Thymus (tissue), 11 donors: ENCODE data around the gene NR5A1. TPM values are rescaled to one million over a fixed set of nuclear protein-coding genes. Genes with fewer than 3 reads are reported as not detected.

Experiments
- DNase-seq, 9 donors: peaks; one replicate each; pipeline ENCODE4 v3.0.0-alpha.2; 2013; ENCODE audit warnings: low spot score in 9 of 9, low read depth in 6 of 9, missing footprints in 1 of 9
- H3K27ac ChIP-seq, 2 donors: one replicate each; pipeline ENCODE4 v1.5.1; 2013; ENCODE audit warnings: control low read depth in 1 of 2, low read depth in 1 of 2, low read length in 1 of 2, mild to moderate bottlenecking in 1 of 2, moderate library complexity in 1 of 2
- H3K27me3 ChIP-seq, 2 donors: one replicate each; pipeline ENCODE4 v1.5.1; 2013; ENCODE audit warnings: low read length in 1 of 2; ENCODE audit not compliant: control insufficient read depth in 2 of 2, insufficient read depth in 1 of 2
- H3K36me3 ChIP-seq, 2 donors: one replicate each; pipeline ENCODE4 v1.5.1; 2013; ENCODE audit warnings: low read length in 1 of 2, mild to moderate bottlenecking in 1 of 2, moderate library complexity in 1 of 2; ENCODE audit not compliant: control insufficient read depth in 2 of 2, insufficient read depth in 2 of 2
- H3K4me1 ChIP-seq, 2 donors: one replicate each; pipeline ENCODE4 v1.5.1; 2013; ENCODE audit warnings: low read length in 2 of 2; ENCODE audit not compliant: control insufficient read depth in 2 of 2, insufficient read depth in 2 of 2
- H3K4me3 ChIP-seq, 2 donors: one replicate each; pipeline ENCODE4 v1.5.1; 2013; ENCODE audit warnings: low read length in 2 of 2, control low read depth in 1 of 2, mild to moderate bottlenecking in 1 of 2
- H3K9me3 ChIP-seq, 2 donors: one replicate each; pipeline ENCODE4 v1.5.1; 2013; ENCODE audit warnings: low read length in 1 of 2, mild to moderate bottlenecking in 1 of 2; ENCODE audit not compliant: control insufficient read depth in 2 of 2, insufficient read depth in 1 of 2
- WGBS: extraction: QIAGEN DNeasy Blood & Tissue Kit; methylation state at CpG from one replicate; pipeline ENCODE4 v1.1.7; 2013; 5-methylcytosine and 5-hydroxymethylcytosine counted together
- polyA plus RNA-seq: library from polyadenylated mRNA; stranded (reverse); fragments of 200-250 nt; gene quantifications from one replicate; pipeline ENCODE4 v1.2.3, GENCODE V29; 2013
- total RNA-seq: library from RNA; stranded (reverse); fragments of 120-200 nt; gene quantifications from one replicate; pipeline ENCODE4 v1.2.4, GENCODE V29; 2013
- donor health status: healthy.

Gene NR5A1
- total and polyA plus RNA-seq, 2 donors: 0.46 to 0.52 TPM

DNA sequence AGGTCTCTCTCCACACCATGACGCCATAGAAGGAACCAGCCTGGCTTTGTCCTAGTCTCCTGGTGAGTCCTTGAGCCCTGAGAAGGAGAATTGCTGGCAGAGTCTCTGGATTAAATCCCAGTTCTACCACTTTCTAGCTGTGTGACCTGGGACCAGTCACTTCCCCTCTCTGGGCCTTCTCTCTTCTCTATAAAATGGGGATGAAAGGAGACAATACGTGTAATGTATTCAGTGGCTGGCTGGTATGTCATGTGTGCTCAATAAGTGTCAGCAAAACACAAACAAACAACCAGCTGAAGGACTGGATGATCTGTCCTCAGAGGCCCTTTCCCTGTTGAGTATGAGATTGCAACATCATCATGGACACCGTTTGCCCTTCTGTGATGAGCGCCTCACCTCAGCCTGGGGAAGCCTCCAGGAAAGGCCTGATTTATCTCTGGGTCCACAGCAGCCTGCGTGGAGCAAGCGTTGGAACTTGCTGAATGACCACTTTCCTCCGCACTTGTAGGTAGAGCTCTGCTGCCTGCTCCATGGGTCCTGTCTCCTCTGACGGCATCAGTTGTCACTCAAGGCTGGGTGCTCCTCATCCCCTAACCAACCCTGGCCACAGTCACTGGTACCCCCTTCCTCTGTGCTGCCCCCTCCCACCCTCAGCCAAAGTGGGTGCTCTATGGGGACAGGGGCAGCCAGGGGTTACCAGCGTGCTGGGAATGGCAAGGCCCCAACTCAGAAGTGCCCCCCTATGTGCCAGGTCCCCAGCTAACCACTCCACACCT lies 3.6 kb upstream of the NR5A1 start:
- peaks cover 0 to 10% of the 10 kb centered on the region in 2 donors for H3K4me1 ChIP-seq
- H3K4me3 ChIP-seq: no peak overlapping the region
- WGBS: 91% methylated on average over 9 of the region's 9 CpGs
- H3K9me3 ChIP-seq: no peaks in the 10 kb centered on the region
- DNase-seq: no peak
- no peak overlapping the region for H3K27ac ChIP-seq
- no peaks in the 10 kb centered on the region for H3K36me3 ChIP-seq
- peaks cover 8 to 22% of the 10 kb centered on the region in 2 donors for H3K27me3 ChIP-seq

DNA sequence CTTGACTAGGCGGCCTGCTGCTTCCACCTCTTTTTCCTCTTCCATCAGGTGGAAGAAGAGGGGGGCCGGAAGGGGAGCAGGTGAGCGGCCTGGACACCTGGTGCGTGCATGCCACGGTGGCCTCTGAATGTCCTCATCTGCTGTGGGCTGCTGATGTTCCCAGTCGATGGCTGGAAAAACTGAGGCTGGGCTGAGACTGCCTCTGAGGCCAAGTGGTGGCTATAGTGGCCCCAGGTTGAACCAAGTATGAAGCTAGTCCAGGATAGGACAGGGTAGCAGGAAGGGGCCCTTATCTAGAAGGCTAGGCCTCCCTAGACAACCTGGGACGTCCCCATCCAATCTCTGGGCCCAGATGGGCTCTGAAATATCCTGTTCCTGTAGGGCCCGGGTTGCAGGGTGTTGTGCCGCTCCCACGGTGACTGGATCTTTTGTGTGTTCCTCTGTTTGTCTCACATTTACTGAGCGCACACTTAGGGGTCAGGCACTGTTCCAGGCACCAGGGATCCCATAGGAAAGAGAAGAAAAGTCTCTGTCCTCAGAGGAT lies 753 bp upstream of the NR5A1 start:
- Histone ChIP-seq H3K4me1 (peaks cover 3 to 23% of the 10 kb centered on the region in 2 donors), H3K27ac (no peak overlapping the region), H3K36me3 (no peaks in the 10 kb centered on the region), H3K27me3 (peaks cover 37 to 48% of the 10 kb centered on the region in 2 donors), H3K9me3 (peaks cover 0 to 4% of the 10 kb centered on the region in 2 donors), H3K4me3 (no peak overlapping the region)
- DNase-seq: no peak
- WGBS: 89% methylated on average over 11 of the region's 11 CpGs

DNA sequence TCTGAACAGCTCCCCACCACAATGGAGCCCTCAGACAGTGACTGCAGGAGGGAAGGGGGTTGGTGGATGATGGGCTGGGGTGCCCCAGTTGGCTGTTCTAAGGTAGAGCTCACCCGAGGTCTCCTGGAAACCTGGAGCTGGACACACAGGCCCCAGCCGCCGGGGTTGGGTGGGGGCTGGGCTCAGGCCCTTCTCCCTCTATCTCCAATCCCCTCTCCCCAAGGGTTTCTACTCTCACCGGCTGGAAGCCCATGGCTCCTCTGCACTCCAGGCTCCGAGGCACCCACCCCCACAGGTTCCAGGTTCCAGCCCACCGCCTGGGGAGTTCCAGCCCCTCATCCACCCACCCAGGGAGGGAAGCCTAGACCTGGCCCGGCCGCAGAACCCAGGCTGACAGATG lies 766 bp downstream of the NR5A1 start:
- peaks cover 50 to 64% of the 10 kb centered on the region in 2 donors for H3K27me3 ChIP-seq
- no peak for DNase-seq
- peaks cover 3 to 13% of the 10 kb centered on the region in 2 donors for H3K4me1 ChIP-seq
- H3K4me3 ChIP-seq: no peak overlapping the region
- H3K36me3 ChIP-seq: no peaks in the 10 kb centered on the region
- WGBS: 92% methylated on average over 8 of the region's 8 CpGs
- H3K27ac ChIP-seq: no peak overlapping the region
- H3K9me3 ChIP-seq: peaks cover 1 to 4% of the 10 kb centered on the region in 2 donors

DNA sequence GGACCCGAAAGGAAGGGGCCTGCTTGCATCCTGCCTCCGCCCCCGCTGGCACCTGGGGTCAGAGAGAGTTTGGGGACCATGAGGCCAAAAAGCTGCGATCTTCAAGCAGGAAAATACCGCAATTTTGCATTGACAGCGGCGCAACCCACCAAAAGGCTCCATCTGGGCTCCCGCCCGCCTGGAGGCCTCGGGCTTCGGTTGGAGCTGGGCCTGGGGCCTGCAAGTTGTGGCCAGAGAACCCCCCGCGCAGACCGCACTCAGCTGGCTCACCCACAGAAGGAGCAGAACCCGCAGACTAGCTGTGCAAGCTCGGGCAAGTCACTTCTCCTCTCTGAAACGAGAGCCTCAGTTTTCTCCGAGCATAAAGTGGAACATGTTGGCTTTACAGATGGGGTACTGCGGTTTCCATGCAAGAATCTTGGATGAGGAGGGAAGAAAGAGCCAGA lies 1.3 kb downstream of the NR5A1 start:
- Histone ChIP-seq H3K27me3 (peaks cover 51 to 69% of the 10 kb centered on the region in 2 donors), H3K4me3 (no peak overlapping the region), H3K4me1 (peaks cover 3 to 13% of the 10 kb centered on the region in 2 donors), H3K36me3 (no peaks in the 10 kb centered on the region), H3K27ac (no peak overlapping the region), H3K9me3 (peaks cover 1 to 4% of the 10 kb centered on the region in 2 donors)
- DNase-seq: no peak
- WGBS: 94% methylated on average over 19 of the region's 19 CpGs

DNA sequence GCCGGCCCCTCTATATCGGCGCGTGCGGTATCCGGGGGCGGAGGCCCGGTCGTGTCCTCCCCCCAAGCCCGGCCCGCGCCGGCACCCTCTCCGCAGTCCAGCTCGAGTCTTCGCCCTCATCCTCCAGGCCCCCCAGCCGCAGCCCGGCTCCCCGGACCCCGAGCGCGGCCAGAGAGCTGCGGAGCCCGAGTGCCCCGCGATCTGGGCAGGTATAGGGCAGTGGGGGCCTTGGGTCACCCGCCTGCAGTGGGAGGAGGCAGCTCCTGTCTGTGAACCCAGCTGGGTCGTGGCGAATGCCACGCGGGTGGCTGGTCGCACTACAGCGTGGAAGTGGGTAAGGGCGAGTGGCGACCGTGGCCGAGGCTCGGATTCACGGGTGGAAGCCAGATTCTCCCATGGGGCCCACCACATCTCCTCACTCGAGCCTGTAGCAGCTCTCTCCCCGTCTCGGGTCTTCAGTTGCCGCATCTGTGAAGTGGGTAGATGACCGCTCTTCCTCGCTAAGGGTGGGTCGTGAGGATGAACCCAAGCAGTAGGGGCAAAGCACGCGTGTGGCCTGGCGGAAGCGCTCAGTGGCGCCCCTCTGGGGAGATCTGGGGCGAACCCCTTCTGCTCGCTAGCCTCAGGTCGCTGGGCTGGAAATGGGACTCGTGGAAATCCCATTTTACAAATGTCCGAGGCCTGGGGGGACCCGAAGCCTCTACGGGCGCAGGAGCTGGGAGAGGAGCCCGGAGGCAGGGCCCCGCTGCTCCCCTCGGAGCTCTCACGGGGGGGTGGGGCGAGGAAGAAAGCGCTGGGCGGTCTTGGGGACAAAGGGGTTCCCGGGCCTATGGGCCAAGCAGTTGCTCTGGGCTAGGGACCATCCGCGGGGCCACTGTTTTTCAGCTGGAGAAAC lies 1.9 kb downstream of the NR5A1 start:
- Histone ChIP-seq H3K27me3 (peaks cover 51 to 74% of the 10 kb centered on the region in 2 donors), H3K9me3 (peaks cover 1 to 4% of the 10 kb centered on the region in 2 donors), H3K4me1 (peaks cover 3 to 13% of the 10 kb centered on the region in 2 donors), H3K4me3 (no peak overlapping the region), H3K36me3 (no peaks in the 10 kb centered on the region), H3K27ac (no peak overlapping the region)
- 58% methylated on average over 69 of the region's 69 CpGs for WGBS
- no peak for DNase-seq

DNA sequence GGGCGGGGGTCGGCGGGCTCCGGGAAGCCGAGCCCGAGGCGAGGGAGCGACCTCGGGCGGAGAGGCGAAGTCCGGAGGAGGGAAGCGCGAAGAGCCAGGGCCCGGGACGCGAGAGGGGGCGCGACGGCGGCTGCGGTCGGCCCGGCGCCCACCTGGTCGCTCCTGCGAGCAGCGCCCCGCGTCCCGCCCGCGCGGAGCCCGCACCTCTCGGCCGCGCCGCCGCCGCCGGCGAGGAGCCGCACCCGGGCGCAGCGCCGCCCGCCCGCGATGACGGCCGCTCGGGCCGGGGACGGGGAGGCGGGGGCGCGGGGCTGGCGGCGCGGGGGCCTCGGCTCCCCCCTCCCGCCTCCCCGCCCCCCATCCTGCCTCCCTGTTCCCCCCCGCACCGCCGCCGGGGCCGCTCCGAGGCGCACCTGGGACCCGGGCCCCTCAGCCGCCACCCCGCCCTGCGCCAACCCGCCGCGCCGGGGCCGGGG lies 2.6 kb downstream of the NR5A1 start:
- Histone ChIP-seq H3K9me3 (peaks cover 1 to 4% of the 10 kb centered on the region in 2 donors), H3K27me3 (peaks cover 51 to 79% of the 10 kb centered on the region in 2 donors), H3K27ac (no peak overlapping the region), H3K36me3 (no peaks in the 10 kb centered on the region), H3K4me3 (peak overlapping the region in 1 of 2 donors; percentile 36), H3K4me1 (peaks cover 3 to 13% of the 10 kb centered on the region in 2 donors)
- DNase-seq: no peak
- under 1% methylated on average over 78 of the region's 81 CpGs for WGBS

DNA sequence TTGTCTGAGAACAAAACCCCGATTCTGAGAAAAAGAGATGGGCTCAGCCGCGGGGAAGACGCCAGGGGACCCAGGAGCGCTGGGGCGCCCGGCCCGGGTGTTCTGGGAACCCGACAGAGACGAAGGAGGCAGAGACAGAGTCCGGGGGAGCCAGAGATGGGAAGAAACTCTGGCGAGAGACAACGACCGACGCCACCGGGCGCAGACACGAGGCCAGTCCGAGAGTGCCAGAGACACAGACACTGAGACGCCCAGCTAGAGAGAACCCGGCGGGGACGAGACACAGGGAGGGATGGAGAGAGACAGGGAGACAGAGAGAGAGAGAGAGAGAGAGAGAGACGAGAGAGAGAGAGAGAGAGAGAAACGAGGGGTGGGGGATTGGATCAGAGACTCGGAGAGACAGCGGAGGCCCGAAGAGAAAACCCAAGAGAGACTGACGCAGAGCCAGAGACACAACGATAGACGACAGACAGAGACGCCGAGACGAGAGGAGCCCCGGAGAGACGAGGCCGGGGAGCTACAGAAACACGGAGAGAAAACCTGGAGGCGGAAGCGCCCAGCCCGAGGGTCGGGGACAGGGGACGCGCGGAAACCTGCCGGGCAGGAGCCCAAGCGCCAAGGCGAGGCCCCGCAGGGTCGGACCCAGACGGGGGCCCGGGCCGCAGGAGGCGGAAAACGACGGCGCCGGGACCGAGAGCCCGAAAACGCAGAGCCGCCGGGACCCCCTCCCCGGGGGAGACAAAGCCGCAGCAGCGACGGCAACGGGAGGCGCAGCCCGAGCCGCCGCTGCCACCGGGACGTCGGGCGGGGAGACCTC lies 3.3 kb downstream of the NR5A1 start:
- peak in 2 of 9 donors; percentile 18 to 28 for DNase-seq
- peaks cover 51 to 79% of the 10 kb centered on the region in 2 donors for H3K27me3 ChIP-seq
- H3K36me3 ChIP-seq: no peaks in the 10 kb centered on the region
- no peak overlapping the region for H3K27ac ChIP-seq
- WGBS: 4% methylated on average over 76 of the region's 76 CpGs
- peak overlapping the region in 1 of 2 donors; percentile 36 for H3K4me3 ChIP-seq
- peaks cover 3 to 13% of the 10 kb centered on the region in 2 donors for H3K4me1 ChIP-seq
- peaks cover 1 to 4% of the 10 kb centered on the region in 2 donors for H3K9me3 ChIP-seq
